Rectal smooth muscle tissue (tissue), 1 donor: ENCODE measurements around the gene HERC2.
A peak's percentile ranks its signal among the peaks of the same experiment; 100 is the strongest.
"Not testable (repeated sequence)": the region's sequence is repeated elsewhere in the genome, so short reads cannot be mapped to it uniquely, and the experiment has no call there.

Experiments used
- H3K27ac ChIP-seq: one replicate; pipeline ENCODE4 v1.7.0; 2013; ENCODE audit warnings: low read depth, low read length, inconsistent platforms
- H3K27me3 ChIP-seq: one replicate; pipeline ENCODE4 v1.7.0; 2013; ENCODE audit warnings: low read length; ENCODE audit not compliant: control insufficient read depth, insufficient read depth
- H3K36me3 ChIP-seq: one replicate; pipeline ENCODE4 v1.7.0; 2013; ENCODE audit warnings: low read length; ENCODE audit not compliant: control insufficient read depth, insufficient read depth
- H3K4me1 ChIP-seq: one replicate; pipeline ENCODE4 v1.7.0; 2013; ENCODE audit warnings: low read length; ENCODE audit not compliant: control insufficient read depth, insufficient read depth
- H3K4me3 ChIP-seq: one replicate; pipeline ENCODE4 v1.7.0; 2013; ENCODE audit warnings: low read length
- H3K9ac ChIP-seq: one replicate; pipeline ENCODE4 v1.7.0; 2013; ENCODE audit warnings: low read length

The HERC2 gene, protein sequence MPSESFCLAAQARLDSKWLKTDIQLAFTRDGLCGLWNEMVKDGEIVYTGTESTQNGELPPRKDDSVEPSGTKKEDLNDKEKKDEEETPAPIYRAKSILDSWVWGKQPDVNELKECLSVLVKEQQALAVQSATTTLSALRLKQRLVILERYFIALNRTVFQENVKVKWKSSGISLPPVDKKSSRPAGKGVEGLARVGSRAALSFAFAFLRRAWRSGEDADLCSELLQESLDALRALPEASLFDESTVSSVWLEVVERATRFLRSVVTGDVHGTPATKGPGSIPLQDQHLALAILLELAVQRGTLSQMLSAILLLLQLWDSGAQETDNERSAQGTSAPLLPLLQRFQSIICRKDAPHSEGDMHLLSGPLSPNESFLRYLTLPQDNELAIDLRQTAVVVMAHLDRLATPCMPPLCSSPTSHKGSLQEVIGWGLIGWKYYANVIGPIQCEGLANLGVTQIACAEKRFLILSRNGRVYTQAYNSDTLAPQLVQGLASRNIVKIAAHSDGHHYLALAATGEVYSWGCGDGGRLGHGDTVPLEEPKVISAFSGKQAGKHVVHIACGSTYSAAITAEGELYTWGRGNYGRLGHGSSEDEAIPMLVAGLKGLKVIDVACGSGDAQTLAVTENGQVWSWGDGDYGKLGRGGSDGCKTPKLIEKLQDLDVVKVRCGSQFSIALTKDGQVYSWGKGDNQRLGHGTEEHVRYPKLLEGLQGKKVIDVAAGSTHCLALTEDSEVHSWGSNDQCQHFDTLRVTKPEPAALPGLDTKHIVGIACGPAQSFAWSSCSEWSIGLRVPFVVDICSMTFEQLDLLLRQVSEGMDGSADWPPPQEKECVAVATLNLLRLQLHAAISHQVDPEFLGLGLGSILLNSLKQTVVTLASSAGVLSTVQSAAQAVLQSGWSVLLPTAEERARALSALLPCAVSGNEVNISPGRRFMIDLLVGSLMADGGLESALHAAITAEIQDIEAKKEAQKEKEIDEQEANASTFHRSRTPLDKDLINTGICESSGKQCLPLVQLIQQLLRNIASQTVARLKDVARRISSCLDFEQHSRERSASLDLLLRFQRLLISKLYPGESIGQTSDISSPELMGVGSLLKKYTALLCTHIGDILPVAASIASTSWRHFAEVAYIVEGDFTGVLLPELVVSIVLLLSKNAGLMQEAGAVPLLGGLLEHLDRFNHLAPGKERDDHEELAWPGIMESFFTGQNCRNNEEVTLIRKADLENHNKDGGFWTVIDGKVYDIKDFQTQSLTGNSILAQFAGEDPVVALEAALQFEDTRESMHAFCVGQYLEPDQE (N-terminal part only)

DNA sequence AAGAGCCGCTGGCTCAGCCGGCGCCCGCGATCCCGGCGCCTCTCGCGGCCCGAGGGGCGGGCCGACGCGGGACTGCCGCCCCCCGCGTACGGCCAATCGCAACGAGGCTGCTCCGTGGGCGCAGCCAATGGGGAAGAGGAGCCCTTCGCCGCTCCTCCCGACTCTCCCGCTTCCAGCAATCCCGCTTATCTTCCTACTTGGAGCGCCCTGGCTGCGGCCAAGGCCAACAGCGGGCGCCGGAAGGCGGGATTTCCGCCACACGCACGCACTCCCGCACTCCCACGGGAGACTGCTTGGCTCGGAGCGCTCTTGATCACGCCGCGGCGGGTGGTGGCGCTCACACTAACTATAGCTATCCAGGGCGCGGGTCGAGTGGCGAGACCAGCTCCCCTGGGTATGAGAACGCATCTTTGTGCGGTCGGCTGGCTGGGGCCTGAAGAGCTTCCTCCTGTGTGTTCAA lies at the start of gene HERC2:
HERC2 (minus strand) TSS at position 51 of the 460 bp plus-strand sequence. CDS start 746 bp downstream, outside the sequence.
- H3K27ac ChIP-seq, H3K36me3 ChIP-seq, H3K4me1 ChIP-seq, H3K9ac ChIP-seq, H3K27me3 ChIP-seq: not testable (repeated sequence)
- peak within 1 kb of the TSS; percentile 29 for H3K4me3 ChIP-seq

DNA sequence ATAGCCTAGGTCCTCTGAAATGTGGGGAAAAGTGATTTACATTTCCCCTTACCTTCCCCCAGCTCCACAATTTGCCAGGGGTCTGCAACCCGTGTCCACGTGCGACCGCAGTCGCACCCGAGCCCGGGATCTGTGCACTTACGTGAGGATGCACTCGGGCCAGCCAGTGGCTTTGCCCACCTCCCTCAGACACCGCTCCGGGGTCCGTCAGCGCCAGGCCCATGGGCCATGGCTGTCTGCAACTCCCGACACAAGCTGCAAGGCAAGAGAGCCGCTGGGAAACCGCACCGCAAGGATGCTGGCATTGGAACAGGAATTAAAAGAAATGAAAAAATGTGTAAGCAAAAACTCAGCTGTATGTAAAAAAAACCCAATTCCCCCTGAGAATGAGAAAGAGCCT lies 43.5 kb upstream of the HERC2 start:
- H3K9ac ChIP-seq, H3K36me3 ChIP-seq: not testable (repeated sequence)

DNA sequence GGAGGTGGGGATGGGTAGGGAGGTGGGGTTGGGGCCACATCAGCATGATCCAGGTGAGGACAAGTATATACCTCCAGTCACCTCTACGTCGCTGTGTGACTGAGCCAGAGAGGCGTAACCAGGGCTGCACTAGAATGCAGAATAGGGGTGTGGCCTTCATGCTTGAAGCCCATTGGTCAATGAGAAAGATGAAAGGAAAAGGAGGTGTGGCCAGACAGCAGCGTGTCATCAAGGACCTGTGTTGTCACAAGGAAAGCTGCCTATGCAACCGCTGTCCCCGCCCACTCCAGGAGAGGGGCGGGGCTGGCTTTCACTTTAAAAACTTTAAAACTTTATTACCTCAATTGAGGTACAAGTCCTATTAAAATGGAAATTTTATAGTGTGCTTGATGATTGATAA lies 36.0 kb upstream of the HERC2 start, which contains the start of gene GOLGA6L24:
GOLGA6L24 (minus strand) TSS at position 101 of the 400 bp plus-strand sequence; CDS start at position 40, 61 bp downstream.
- not testable (repeated sequence) for H3K27ac ChIP-seq, H3K27me3 ChIP-seq, H3K36me3 ChIP-seq, H3K9ac ChIP-seq, H3K4me3 ChIP-seq, H3K4me1 ChIP-seq

More for the DNA sequence above, 43.5 kb upstream of the HERC2 start:
- not testable (repeated sequence) for H3K27me3 ChIP-seq, H3K4me3 ChIP-seq, H3K4me1 ChIP-seq, H3K27ac ChIP-seq

DNA sequence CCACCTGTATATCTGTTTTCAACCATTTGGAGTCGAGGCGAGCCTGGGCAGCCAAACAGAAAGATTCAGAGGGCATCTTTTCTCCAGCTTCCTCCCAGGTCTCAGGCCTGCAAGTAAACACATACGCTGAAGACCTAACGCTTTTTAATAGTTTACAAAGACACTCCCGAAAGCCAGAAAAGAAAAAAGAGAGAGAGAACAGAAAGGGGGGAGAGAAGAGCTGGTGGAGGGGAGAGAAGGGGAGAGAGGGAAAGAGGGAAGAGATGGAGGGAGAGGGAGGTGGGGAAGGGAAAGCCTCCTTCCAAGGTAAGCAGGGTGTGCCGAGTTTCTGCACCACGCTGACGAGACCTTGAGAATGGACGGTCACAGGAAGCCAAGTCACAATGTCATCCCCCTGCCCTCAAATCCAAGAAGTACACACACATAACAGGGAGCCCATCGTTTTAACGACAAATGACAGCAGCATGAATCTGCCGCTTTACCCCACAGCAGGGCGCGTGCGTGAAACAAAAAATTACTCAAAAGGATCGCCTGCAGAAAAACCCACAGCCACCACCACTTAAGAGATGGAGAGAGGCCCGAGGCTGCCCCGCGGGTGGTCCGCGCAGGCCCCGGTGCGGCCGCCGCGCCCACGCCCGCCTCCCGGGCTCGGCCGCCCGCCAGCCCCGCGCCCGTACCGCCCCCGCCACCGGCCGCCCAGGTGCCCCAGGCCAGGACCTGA lies 461 bp downstream of the HERC2 start:
- not testable (repeated sequence) for H3K9ac ChIP-seq, H3K27me3 ChIP-seq, H3K27ac ChIP-seq, H3K4me1 ChIP-seq, H3K36me3 ChIP-seq
- peak overlapping the region; percentile 29 for H3K4me3 ChIP-seq

DNA sequence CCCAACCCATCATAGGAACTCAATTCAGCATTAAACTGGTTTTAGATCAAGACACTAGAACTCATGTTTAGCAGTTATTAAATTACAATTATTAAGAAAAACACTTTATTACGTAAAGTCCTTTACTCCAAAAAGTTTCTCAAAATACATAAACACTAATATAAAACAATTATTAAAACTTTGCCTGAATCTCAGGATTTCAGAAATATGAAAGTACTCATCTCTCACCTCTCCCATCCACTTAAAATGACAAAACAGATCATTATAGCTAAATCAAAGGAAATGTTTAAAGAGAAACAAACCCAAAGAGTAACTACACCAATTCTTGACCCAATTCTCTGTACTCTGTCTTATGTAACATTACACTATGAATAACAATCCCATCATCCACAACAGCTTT lies 2.3 kb downstream of the HERC2 start:
- not testable (repeated sequence) for H3K4me3 ChIP-seq, H3K27me3 ChIP-seq, H3K9ac ChIP-seq, H3K4me1 ChIP-seq, H3K27ac ChIP-seq, H3K36me3 ChIP-seq

DNA sequence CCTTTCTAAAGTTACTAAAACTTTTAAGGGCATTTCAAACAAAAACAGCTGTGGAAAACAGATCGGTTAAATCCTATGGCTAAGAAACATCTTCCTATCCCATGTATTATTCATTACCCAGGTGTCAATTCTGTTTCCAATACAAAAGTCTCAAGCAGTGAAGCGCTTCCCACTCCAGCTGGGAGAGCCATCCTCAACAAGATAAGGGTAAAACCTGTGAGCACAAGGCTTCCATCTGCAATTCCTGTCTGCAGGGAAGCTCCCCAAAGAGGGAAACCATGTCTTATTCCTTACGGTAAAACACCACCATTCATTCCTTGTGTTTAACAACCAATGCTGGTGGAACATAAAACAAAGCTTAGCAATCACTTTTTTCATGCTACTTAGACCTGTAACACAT lies 3.2 kb downstream of the HERC2 start:
- not testable (repeated sequence) for H3K4me1 ChIP-seq, H3K27me3 ChIP-seq, H3K36me3 ChIP-seq, H3K9ac ChIP-seq, H3K4me3 ChIP-seq, H3K27ac ChIP-seq

DNA sequence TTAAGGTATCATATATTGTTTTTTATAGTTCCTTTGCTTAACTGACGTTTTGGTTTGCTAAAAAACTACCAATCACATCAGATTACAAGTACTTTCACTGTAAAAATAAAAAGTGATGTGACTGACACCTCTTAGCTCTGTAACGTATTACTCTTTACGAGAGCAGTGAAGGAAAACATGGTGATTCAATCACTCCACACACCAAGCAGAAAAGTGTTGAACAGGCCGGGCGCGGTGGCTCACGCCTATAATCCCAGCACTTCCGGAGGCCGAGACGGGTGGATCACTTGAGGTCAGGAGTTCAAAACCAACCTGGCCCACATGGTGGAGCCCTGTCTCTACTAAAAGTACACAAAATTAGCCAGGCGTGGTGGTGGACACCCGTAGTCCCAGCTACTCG lies 3.9 kb downstream of the HERC2 start:
- H3K4me3 ChIP-seq, H3K27me3 ChIP-seq, H3K36me3 ChIP-seq: not testable (repeated sequence)

DNA sequence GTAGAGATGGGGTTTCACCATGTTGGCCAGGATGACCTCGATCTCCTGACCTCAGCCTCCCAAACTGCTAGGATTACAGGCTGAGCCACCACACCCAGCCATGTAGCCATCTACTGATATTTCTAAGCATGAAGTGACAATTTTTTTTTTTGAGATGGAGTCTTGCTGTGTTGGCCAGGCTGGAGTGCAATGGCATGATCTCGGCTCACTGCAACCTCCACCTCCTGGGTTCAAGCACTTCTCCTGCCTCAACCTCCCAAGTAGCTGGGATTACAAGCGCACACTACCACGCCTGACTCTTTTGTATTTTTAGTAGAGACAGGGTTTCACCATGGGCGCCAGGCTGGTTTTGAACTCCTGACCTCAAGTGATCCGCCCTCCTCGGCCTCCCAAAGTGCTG lies 5.0 kb downstream of the HERC2 start:
- H3K36me3 ChIP-seq, H3K4me1 ChIP-seq, H3K4me3 ChIP-seq, H3K9ac ChIP-seq, H3K27ac ChIP-seq, H3K27me3 ChIP-seq: not testable (repeated sequence)

More for the DNA sequence above, 3.9 kb downstream of the HERC2 start:
- not testable (repeated sequence) for H3K4me1 ChIP-seq, H3K9ac ChIP-seq, H3K27ac ChIP-seq

DNA sequence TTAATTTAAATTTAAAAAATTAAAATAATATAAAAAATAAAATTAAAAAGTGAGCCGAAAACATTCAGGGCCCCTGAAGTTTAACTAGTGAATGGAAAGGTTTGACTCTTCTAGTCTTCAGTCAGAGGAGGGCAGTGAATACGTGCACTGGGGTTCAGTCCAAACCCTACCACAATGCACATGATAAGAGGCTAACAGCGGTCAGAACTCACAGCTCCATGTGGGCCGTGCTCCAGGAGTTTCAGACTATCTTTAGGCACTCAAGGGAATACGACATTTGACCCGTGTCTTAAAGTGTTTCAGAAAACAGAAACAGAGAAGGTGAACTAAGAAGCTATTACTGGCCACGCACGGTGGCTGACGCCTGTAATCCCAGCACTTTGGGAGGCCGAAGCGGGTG lies 11.5 kb downstream of the HERC2 start:
- not testable (repeated sequence) for H3K4me1 ChIP-seq, H3K27me3 ChIP-seq, H3K4me3 ChIP-seq, H3K27ac ChIP-seq, H3K9ac ChIP-seq, H3K36me3 ChIP-seq

DNA sequence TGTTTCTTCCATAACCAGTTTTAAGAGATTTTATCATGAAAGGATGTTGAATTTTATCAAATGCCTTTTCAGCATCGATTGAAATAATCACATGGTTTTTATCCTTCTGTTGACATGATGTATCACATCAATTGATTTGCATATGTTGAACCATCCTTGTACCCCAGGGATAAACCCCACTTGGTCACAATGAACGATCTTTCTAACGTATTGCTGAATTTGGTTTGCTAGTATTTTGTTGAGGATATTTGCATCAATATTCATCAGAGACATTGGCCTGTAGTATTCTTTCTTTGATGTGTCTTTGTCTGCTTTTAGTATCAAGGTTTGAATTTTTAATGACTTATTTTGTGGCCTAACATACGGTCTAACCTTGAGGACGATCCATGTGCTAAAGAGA lies 13.3 kb downstream of the HERC2 start:
- H3K4me3 ChIP-seq, H3K4me1 ChIP-seq, H3K9ac ChIP-seq, H3K27ac ChIP-seq, H3K27me3 ChIP-seq, H3K36me3 ChIP-seq: not testable (repeated sequence)

DNA sequence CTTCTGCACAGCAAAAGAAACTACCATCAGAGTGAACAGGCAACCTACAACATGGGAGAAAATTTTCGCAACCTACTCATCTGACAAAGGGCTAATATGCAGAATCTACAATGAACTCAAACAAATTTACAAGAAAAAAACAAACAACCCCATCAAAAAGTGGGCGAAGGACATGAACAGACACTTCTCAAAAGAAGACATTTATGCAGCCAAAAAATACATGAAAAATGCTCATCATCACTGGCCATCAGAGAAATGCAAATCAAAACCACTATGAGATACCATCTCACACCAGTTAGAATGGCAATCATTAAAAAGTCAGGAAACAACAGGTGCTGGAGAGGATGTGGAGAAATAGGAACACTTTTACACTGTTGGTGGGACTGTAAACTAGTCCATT lies 16.3 kb downstream of the HERC2 start:
- H3K9ac ChIP-seq, H3K27ac ChIP-seq, H3K27me3 ChIP-seq, H3K4me1 ChIP-seq, H3K4me3 ChIP-seq, H3K36me3 ChIP-seq: not testable (repeated sequence)

DNA sequence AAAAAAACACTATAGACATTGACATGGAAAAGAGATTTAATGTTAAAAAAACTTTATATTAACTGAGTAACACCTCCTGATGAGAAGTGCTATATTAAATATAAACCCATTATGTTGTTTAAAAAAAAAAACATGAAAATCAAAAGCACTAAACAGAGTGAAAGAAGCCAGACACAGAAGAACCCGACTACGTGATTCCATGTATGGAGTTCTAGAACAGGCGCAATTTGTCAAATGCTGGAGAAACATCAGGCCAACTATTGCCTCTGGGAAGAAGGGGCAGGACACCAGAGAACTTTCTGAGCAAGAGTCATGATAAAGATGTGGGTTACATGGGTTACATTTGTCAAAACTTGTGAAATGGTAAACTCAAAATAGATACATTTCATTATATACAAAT lies 24.5 kb downstream of the HERC2 start:
- not testable (repeated sequence) for H3K27ac ChIP-seq, H3K9ac ChIP-seq, H3K36me3 ChIP-seq, H3K4me3 ChIP-seq, H3K4me1 ChIP-seq, H3K27me3 ChIP-seq
